Right ventricle myocardium superior (tissue), 1 donor: ENCODE data around the gene LCN6. TPM values are rescaled to one million over a fixed set of nuclear protein-coding genes. Genes with fewer than 3 reads are reported as not detected.

ENCODE experiments used
- ATAC-seq: fragments of 200-7000 bp; cut with Tn5 transposase; one replicate; pipeline ENCODE4 v1.9.1; 2020; ENCODE audit warnings: mild to moderate bottlenecking; ENCODE audit not compliant: poor library complexity
- DNase-seq: peaks from one replicate; pipeline ENCODE4 v3.0.0-alpha.2; 2020
- intact Hi-C: fragments of 100-400 bp; cut with DNase I; formaldehyde crosslinking; loops from one replicate; pipeline ENCODE4 v1.11.2; 2022
- total RNA-seq: library from RNA; stranded (reverse); fragmentation: NEBNext Ultra II Directional; extraction: Animal tissue kit (Norgen Biotek cat#: 25700); gene quantifications from one replicate; pipeline ENCODE4 v1.2.1, GENCODE V29; 2021
- donor health status: DM: no; HTN: yes; CAD: no; lungs with severe emphysema.

LCN6 gene
- total RNA-seq, 1 donor from 2014 or later: 13.0 TPM

- DNase-seq: no peak
- ATAC-seq: no peak
- intact Hi-C loops: no loop called here
Measured at GRCh38 chr9:136750526-136750925, 2.2 kb upstream of the LCN6 start.

- ATAC-seq: peak; percentile 75
- intact Hi-C loops: no loop called here
Measured at GRCh38 chr9:136748666-136749611, 614 bp upstream of the LCN6 start.

GRCh38 chr9:136747161-136748060 is 914 bp downstream of the LCN6 start:
- ATAC-seq (no peak), DNase-seq (no peak)
- intact Hi-C loops: no loop called here

More at GRCh38 chr9:136748666-136749611, 614 bp upstream of the LCN6 start:
- DNase-seq: peak; percentile 80

GRCh38 chr9:136746621-136747020 is 1.7 kb downstream of the LCN6 start:
- no peak for ATAC-seq
- intact Hi-C loops: no loop called here
- no peak for DNase-seq

GRCh38 chr9:136746155-136746490 is 2.2 kb downstream of the LCN6 start:
- ATAC-seq (no peak), DNase-seq (no peak)
- intact Hi-C loops: no loop called here

- DNase-seq (no peak), ATAC-seq (no peak)
- intact Hi-C loops: no loop called here
Measured at GRCh38 chr9:136745389-136746154, 2.8 kb downstream of the LCN6 start.

GRCh38 chr9:136744773-136745172 is 3.6 kb downstream of the LCN6 start:
- ATAC-seq (no peak), DNase-seq (no peak)
- intact Hi-C loops: no loop called here

GRCh38 chr9:136743639-136744211 is 4.6 kb downstream of the LCN6 start:
- DNase-seq: no peak
- intact Hi-C loops: no loop called here
- ATAC-seq: no peak

- ATAC-seq: no peak
- no peak for DNase-seq
- intact Hi-C loops: no loop called here
Measured at GRCh38 chr9:136742591-136743391, 5.5 kb downstream of the LCN6 start, which contains the start of gene LCN10. Gene LCN10 (minus strand): TSS chr9:136742940. CDS start chr9:136742903, 37 bp downstream.

- ATAC-seq (no peak), DNase-seq (no peak)
- intact Hi-C loops: no loop called here
Measured at GRCh38 chr9:136741883-136742571, 6.3 kb downstream of the LCN6 start.

- intact Hi-C loops: no loop called here
- ATAC-seq (peak; percentile 70), DNase-seq (peak; percentile 69)
Measured at GRCh38 chr9:136740971-136741882, 7.1 kb downstream of the LCN6 start.

- ATAC-seq: no peak
- intact Hi-C loops: no loop called here
- no peak for DNase-seq
Measured at GRCh38 chr9:136740491-136740890, 7.8 kb downstream of the LCN6 start.

- DNase-seq: no peak
- intact Hi-C loops: no loop called here
- no peak for ATAC-seq
Measured at GRCh38 chr9:136740069-136740468, 8.3 kb downstream of the LCN6 start.

GRCh38 chr9:136739509-136739908 is 8.8 kb downstream of the LCN6 start:
- DNase-seq: no peak
- no peak for ATAC-seq
- intact Hi-C loops: no loop called here

GRCh38 chr9:136738960-136739359 is 9.4 kb downstream of the LCN6 start:
- DNase-seq: no peak
- no peak for ATAC-seq
- intact Hi-C loops: no loop called here

- no peak for ATAC-seq
- no peak for DNase-seq
- intact Hi-C loops: no loop called here
Measured at GRCh38 chr9:136735812-136736480, 12.4 kb downstream of the LCN6 start.
